ENCODE data around the gene NPFFR1. TPM values are rescaled to one million over a fixed set of nuclear protein-coding genes. Genes with fewer than 3 reads are reported as not detected.

NPFFR1 gene
- total RNA-seq, 1 experiment from 2014 or later = not detected

DNA sequence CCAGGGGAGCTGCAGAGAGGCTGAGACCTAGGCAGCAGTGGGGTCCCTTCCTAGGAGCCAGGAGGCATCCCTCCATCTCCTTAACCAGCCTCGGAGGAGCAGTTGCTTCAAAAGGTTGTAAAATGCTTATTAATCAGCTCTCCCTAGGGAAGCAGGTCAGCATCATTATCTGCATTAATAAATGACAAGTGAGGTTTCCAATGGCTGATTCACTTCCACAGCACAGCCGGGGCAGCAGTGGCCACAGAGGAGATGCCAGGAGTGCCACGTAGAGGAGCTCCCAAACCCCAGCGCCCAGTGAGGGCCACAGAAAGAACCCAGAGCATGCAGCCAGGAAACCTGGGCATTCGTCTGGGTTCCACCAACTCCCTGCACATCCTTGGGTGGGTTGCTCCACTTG, 8.2 kb upstream of the NPFFR1 start:
- intact Hi-C loops (cut with micrococcal nuclease) = no loop called here
- Mint-ChIP-seq H3K36me3 (ENCODE audit: insufficient read depth, unreplicated experiment) (no peaks in the 10 kb centered on the region), H3K27me3 (ENCODE audit: insufficient read depth, unreplicated experiment) (no peaks in the 10 kb centered on the region), H3K4me1 (ENCODE audit: insufficient read depth, unreplicated experiment) (peaks cover 21% of the 10 kb centered on the region), H3K9me3 (ENCODE audit: unreplicated experiment) (no peaks in the 10 kb centered on the region), H3K4me3 (ENCODE audit: unreplicated experiment) (no peak overlapping the region), H3K27ac (ENCODE audit: low read depth, unreplicated experiment) (no peak overlapping the region)
- ChIA-PET POLR2A (interaction anchor here (1.0 to 1.3 kb wide), 2 partner anchors 12 to 60 kb away, joined by 3 to 7 read pairs; no protein-coding TSS in a partner anchor), CTCF (interaction anchor here (0.6 kb wide), 2 partner anchors 73 to 176 kb away, joined by 3 to 4 read pairs; no protein-coding TSS in a partner anchor)
- BruUV-seq (replicated peaks) = no TSS peak
- no peak for DNase-seq (ENCODE audit: unreplicated experiment)
- TF ChIP-seq, protein P1, sequence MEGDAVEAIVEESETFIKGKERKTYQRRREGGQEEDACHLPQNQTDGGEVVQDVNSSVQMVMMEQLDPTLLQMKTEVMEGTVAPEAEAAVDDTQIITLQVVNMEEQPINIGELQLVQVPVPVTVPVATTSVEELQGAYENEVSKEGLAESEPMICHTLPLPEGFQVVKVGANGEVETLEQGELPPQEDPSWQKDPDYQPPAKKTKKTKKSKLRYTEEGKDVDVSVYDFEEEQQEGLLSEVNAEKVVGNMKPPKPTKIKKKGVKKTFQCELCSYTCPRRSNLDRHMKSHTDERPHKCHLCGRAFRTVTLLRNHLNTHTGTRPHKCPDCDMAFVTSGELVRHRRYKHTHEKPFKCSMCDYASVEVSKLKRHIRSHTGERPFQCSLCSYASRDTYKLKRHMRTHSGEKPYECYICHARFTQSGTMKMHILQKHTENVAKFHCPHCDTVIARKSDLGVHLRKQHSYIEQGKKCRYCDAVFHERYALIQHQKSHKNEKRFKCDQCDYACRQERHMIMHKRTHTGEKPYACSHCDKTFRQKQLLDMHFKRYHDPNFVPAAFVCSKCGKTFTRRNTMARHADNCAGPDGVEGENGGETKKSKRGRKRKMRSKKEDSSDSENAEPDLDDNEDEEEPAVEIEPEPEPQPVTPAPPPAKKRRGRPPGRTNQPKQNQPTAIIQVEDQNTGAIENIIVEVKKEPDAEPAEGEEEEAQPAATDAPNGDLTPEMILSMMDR (IDR thresholded peaks at IDR 0.05; ENCODE audit: unreplicated experiment) = no peak

DNA sequence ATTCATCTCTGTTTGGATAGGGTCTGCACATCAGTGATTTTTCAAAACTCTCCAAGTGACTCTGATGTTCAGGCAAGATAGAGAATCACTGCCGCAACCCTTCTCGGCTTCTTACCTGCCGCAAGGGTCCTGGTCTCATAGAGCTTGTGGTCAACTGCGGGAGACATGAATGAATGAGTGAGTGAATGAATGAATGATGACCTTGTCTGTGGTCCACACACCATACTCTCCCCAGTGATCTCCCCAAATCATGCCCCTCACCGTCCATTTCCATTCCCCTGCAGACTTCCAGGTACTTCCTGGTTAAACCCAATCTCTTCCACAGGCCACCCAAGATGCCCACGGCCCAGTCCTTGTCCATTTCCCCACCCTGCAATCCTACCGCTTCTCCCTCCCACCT, 5.9 kb upstream of the NPFFR1 start:
- Mint-ChIP-seq H3K9me3 (ENCODE audit: unreplicated experiment) (peaks cover 6% of the 10 kb centered on the region), H3K4me3 (ENCODE audit: unreplicated experiment) (no peak overlapping the region), H3K4me1 (ENCODE audit: insufficient read depth, unreplicated experiment) (peaks cover 11% of the 10 kb centered on the region), H3K27me3 (ENCODE audit: insufficient read depth, unreplicated experiment) (no peaks in the 10 kb centered on the region), H3K36me3 (ENCODE audit: insufficient read depth, unreplicated experiment) (no peaks in the 10 kb centered on the region), H3K27ac (ENCODE audit: low read depth, unreplicated experiment) (peak overlapping the region; percentile 83)
- TF ChIP-seq, protein P1 (IDR thresholded peaks at IDR 0.05; ENCODE audit: unreplicated experiment) = no peak
- intact Hi-C loops (cut with micrococcal nuclease) = no loop called here
- BruUV-seq (replicated peaks) = no TSS peak
- CTCF ChIA-PET = interaction anchor here (0.6 to 1.3 kb wide), 2 partner anchors 43 to 75 kb away, joined by 3 to 5 read pairs; no protein-coding TSS in a partner anchor
- no peak for DNase-seq (ENCODE audit: unreplicated experiment)
- POLR2A ChIA-PET = interaction anchor here (0.6 to 1.8 kb wide), 5 partner anchors 15 to 114 kb away, joined by 3 to 6 read pairs (median 3); partner anchors contain the start of gene EIF4EBP2

DNA sequence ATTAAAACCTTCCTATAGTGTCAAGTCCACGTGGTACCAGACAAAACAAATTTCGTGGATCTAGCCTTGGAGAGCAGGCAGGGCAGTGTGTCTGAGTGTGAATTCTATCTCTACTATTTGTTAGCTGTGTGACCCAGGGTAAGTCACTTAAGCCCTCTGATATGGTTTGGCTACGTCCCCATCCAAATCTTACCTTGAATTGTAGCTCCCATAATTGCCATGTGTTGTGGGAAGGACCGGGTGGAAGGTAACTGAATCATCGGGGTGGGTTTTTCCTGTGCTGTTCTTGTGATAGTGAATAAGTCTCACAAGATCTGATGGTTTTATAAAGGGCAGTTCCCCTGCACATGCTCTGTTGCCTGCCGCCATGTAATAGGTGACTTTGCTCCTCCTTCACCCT, 2.8 kb upstream of the NPFFR1 start:
- Mint-ChIP-seq H3K9me3 (ENCODE audit: unreplicated experiment) (peaks cover 6% of the 10 kb centered on the region), H3K27me3 (ENCODE audit: insufficient read depth, unreplicated experiment) (peaks cover 21% of the 10 kb centered on the region)

DNA sequence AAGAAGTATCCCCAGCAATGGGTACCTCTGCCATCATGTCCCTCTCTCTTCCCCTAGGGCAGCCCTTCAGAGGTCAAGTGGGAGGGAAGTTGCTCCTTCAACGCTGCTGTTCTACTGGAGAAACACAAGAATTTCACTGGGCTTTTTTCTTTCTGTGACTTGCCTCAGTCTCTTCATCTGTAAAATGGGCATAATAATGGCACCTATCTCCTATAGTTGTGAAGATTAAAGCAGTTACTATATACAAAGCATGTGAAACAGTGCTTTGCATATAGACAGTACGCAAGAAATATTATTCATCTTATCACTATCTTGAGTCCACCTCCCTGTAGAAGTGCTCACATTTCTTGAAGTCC, 1.6 kb upstream of the NPFFR1 start:
- Mint-ChIP-seq H3K27ac (ENCODE audit: low read depth, unreplicated experiment) (no peak overlapping the region), H3K4me1 (ENCODE audit: insufficient read depth, unreplicated experiment) (peaks cover 13% of the 10 kb centered on the region), H3K36me3 (ENCODE audit: insufficient read depth, unreplicated experiment) (no peaks in the 10 kb centered on the region), H3K4me3 (ENCODE audit: unreplicated experiment) (no peak overlapping the region), H3K27me3 (ENCODE audit: insufficient read depth, unreplicated experiment) (peaks cover 21% of the 10 kb centered on the region), H3K9me3 (ENCODE audit: unreplicated experiment) (peaks cover 6% of the 10 kb centered on the region)
- DNase-seq (ENCODE audit: unreplicated experiment) = no peak
- CTCF ChIA-PET = interaction anchor here (0.8 kb wide), 1 partner anchor 12 kb away, joined by 3 read pairs; no protein-coding TSS in a partner anchor
- POLR2A ChIA-PET = interaction anchor here (0.6 to 1.3 kb wide), 3 partner anchors 18 to 53 kb away, joined by 3 to 5 read pairs (median 3); no protein-coding TSS in a partner anchor
- intact Hi-C loops (cut with micrococcal nuclease) = no loop called here
- BruUV-seq (replicated peaks) = no TSS peak
- TF ChIP-seq, protein P1 (IDR thresholded peaks at IDR 0.05; ENCODE audit: unreplicated experiment) = no peak

More for the DNA sequence above, 2.8 kb upstream of the NPFFR1 start:
- Mint-ChIP-seq H3K27ac (ENCODE audit: low read depth, unreplicated experiment) (no peak overlapping the region), H3K4me1 (ENCODE audit: insufficient read depth, unreplicated experiment) (peaks cover 13% of the 10 kb centered on the region), H3K4me3 (ENCODE audit: unreplicated experiment) (no peak overlapping the region), H3K36me3 (ENCODE audit: insufficient read depth, unreplicated experiment) (no peaks in the 10 kb centered on the region)
- ChIA-PET CTCF (no interaction called here), POLR2A (no interaction called here)
- intact Hi-C loops (cut with micrococcal nuclease) = no loop called here
- TF ChIP-seq, protein P1 (IDR thresholded peaks at IDR 0.05; ENCODE audit: unreplicated experiment) = no peak
- BruUV-seq (replicated peaks) = no TSS peak
- DNase-seq (ENCODE audit: unreplicated experiment) = no peak

All from MCF 10A (cell line).